Thyroid gland (tissue), 4 donors: Measurements from ENCODE around the gene ANKRD31. TPM values are rescaled to one million over a fixed set of nuclear protein-coding genes. Genes with fewer than 3 reads are reported as not detected.
"Not testable (repeated sequence)": the region's sequence is repeated elsewhere in the genome, so short reads cannot be mapped to it uniquely, and the experiment has no call there.

ENCODE experiments used
- DNase-seq, 2 donors: peaks; one replicate each; pipeline ENCODE4 v3.0.0-alpha.2; 2019
- H3K27ac ChIP-seq, 3 donors: fragments of 200-600 bp; sonication (generic); 1 replicate in 2 of 3; 2 replicates in 1 of 3; pipeline ENCODE4 v1.5.1; 2016 to 2019; ENCODE audit warnings: mild to moderate bottlenecking in 1 of 3, moderate library complexity in 1 of 3
- H3K27me3 ChIP-seq: fragments of 200-600 bp; sonication (generic); one replicate; pipeline ENCODE4 v1.5.1; 2019
- H3K36me3 ChIP-seq, 2 donors: fragments of 200-600 bp; sonication (generic); one replicate each; pipeline ENCODE4 v1.5.1; 2016 to 2019
- H3K4me1 ChIP-seq, 2 donors: fragments of 200-600 bp; sonication (generic); one replicate each; pipeline ENCODE4 v1.5.1; 2017 to 2019
- H3K4me3 ChIP-seq, 3 donors: fragments of 200-600 bp; sonication (generic); replicated peaks in 1 of 3; 1 replicate in 2 of 3; 2 replicates in 1 of 3; pipeline ENCODE4 v1.5.1; 2016; ENCODE audit warnings: mild to moderate bottlenecking in 1 of 3
- H3K9me3 ChIP-seq: fragments of 200-600 bp; sonication (generic); one replicate; pipeline ENCODE4 v1.5.1; 2017
- POLR2A ChIP-seq, 2 donors: fragments of 450-650 bp; IDR thresholded peaks; one replicate each; pipeline ENCODE4 v1.6.1; 2017; ENCODE audit warnings: antibody characterized with exemption in 2 of 2, mild to moderate bottlenecking in 2 of 2, moderate library complexity in 1 of 2
- WGBS, 2 donors: methylation state at CpG; one replicate each; pipeline ENCODE4 v1.1.5; 2017; 5-methylcytosine and 5-hydroxymethylcytosine counted together
- intact Hi-C: fragments of 100-400 bp; cut with DNase I; formaldehyde crosslinking; loops from one replicate; pipeline ENCODE4 v1.15.1; 2023
- total RNA-seq, 4 donors: library from RNA; depleted of rRNA; stranded (reverse); fragments of >200 nt; gene quantifications; one replicate each; pipeline ENCODE4 v1.2.3, GENCODE V29; 2016
- TF ChIP-seq, protein P1 (sequence below), 6 experiments: fragments of 200-600 bp in 3 of 6; fragments of 450-650 bp in 3 of 6; sonication (generic) in 3 of 6; IDR thresholded peaks; one replicate each; pipeline ENCODE4 v1.5.1; 2016 to 2019; ENCODE audit warnings: antibody characterized with exemption in 6 of 6, mild to moderate bottlenecking in 2 of 6, inconsistent platforms in 1 of 6, moderate library complexity in 1 of 6

Gene ANKRD31
- total RNA-seq, 4 donors from 2014 or later: 0.11 to 0.81 (median 0.33) TPM

DNA sequence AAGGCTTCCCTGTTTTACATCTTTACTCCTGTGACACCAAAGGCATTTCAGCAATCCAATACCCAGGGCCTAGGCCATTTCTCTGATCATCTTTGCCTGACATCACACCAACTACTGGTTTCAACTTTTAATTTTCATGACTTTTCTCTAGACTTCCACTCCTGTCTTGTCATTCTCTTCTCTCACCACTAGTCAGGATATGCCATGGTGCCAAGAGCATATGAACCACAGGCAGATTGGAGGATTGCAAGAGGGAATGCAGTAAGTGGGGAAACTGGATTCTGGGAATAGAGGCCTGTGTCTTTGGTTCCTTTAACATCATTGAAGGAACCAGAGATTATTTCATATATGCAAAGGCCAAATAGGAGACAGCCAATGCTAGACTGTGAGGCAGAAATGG lies 69.3 kb downstream of the ANKRD31 start:
- Histone ChIP-seq H3K27ac (no peak overlapping the region), H3K9me3 (no peaks in the 10 kb centered on the region), H3K36me3 (no peaks in the 10 kb centered on the region), H3K27me3 (no peaks in the 10 kb centered on the region), H3K4me3 (no peak overlapping the region), H3K4me1 (no peaks in the 10 kb centered on the region)
- no peak for TF ChIP-seq POLR2A (IDR thresholded peaks at IDR 0.05)
- TF ChIP-seq, protein P1, sequence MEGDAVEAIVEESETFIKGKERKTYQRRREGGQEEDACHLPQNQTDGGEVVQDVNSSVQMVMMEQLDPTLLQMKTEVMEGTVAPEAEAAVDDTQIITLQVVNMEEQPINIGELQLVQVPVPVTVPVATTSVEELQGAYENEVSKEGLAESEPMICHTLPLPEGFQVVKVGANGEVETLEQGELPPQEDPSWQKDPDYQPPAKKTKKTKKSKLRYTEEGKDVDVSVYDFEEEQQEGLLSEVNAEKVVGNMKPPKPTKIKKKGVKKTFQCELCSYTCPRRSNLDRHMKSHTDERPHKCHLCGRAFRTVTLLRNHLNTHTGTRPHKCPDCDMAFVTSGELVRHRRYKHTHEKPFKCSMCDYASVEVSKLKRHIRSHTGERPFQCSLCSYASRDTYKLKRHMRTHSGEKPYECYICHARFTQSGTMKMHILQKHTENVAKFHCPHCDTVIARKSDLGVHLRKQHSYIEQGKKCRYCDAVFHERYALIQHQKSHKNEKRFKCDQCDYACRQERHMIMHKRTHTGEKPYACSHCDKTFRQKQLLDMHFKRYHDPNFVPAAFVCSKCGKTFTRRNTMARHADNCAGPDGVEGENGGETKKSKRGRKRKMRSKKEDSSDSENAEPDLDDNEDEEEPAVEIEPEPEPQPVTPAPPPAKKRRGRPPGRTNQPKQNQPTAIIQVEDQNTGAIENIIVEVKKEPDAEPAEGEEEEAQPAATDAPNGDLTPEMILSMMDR (IDR thresholded peaks at IDR 0.05): no peak
- intact Hi-C loops: no loop called here
- no peak for DNase-seq

DNA sequence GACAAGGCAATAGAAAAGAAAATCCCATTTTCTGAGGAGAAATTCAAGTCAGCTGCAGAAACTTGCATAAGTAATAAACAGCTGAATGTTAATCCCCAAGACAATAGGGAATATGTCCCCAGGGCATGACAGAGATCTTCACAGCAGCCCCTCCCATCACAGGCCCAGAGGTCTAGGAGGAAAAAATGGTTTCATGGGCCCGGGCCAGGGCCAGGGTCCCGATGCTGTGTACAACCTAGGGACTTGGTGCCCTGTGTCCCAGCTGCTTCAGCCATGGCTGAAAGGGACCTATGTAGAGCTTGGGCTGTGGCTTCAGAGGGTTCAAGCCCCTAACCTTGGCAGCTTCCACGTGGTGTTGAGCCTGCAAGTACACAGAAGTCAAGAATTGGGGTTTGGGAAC lies 75.2 kb downstream of the ANKRD31 start:
- H3K4me1 ChIP-seq, H3K36me3 ChIP-seq, H3K27me3 ChIP-seq, H3K27ac ChIP-seq, H3K9me3 ChIP-seq, DNase-seq, H3K4me3 ChIP-seq, intact Hi-C loops: not testable (repeated sequence)
- 72 to 74% methylated on average over 3 of the region's 3 CpGs for WGBS, 2 donors

- DNase-seq: no peak
- intact Hi-C loops: no loop called here
- no peaks in the 10 kb centered on the region for H3K4me1 ChIP-seq
- H3K36me3 ChIP-seq: no peaks in the 10 kb centered on the region
- H3K27me3 ChIP-seq: no peaks in the 10 kb centered on the region
- no peak overlapping the region for H3K4me3 ChIP-seq
- H3K27ac ChIP-seq: no peak overlapping the region
- no peaks in the 10 kb centered on the region for H3K9me3 ChIP-seq
- TF ChIP-seq, protein P1 (IDR thresholded peaks at IDR 0.05): no peak
- no peak for TF ChIP-seq POLR2A (IDR thresholded peaks at IDR 0.05)
Observed at GRCh38 chr5:75156585-75156984, 80.1 kb downstream of the ANKRD31 start.

GRCh38 chr5:75152860-75153259 lies 83.8 kb downstream of the ANKRD31 start:
- intact Hi-C loops: no loop called here
- Histone ChIP-seq H3K36me3 (no peaks in the 10 kb centered on the region), H3K4me1 (no peaks in the 10 kb centered on the region), H3K27ac (no peak overlapping the region), H3K4me3 (no peak overlapping the region), H3K27me3 (no peaks in the 10 kb centered on the region), H3K9me3 (no peaks in the 10 kb centered on the region)
- DNase-seq: no peak
- TF ChIP-seq POLR2A (IDR thresholded peaks at IDR 0.05): no peak
- TF ChIP-seq, protein P1 (IDR thresholded peaks at IDR 0.05): no peak

- no peak overlapping the region for H3K4me3 ChIP-seq
- no peaks in the 10 kb centered on the region for H3K9me3 ChIP-seq
- intact Hi-C loops: no loop called here
- TF ChIP-seq, protein P1 (IDR thresholded peaks at IDR 0.05): no peak
- no peak for TF ChIP-seq POLR2A (IDR thresholded peaks at IDR 0.05)
- WGBS, 2 donors: 64% methylated on average over 2 of the region's 2 CpGs
- H3K36me3 ChIP-seq: no peaks in the 10 kb centered on the region
- H3K27me3 ChIP-seq: no peaks in the 10 kb centered on the region
- no peaks in the 10 kb centered on the region for H3K4me1 ChIP-seq
- H3K27ac ChIP-seq: no peak overlapping the region
- DNase-seq: no peak
Observed at GRCh38 chr5:75148051-75148450, 88.6 kb downstream of the ANKRD31 start.

DNA sequence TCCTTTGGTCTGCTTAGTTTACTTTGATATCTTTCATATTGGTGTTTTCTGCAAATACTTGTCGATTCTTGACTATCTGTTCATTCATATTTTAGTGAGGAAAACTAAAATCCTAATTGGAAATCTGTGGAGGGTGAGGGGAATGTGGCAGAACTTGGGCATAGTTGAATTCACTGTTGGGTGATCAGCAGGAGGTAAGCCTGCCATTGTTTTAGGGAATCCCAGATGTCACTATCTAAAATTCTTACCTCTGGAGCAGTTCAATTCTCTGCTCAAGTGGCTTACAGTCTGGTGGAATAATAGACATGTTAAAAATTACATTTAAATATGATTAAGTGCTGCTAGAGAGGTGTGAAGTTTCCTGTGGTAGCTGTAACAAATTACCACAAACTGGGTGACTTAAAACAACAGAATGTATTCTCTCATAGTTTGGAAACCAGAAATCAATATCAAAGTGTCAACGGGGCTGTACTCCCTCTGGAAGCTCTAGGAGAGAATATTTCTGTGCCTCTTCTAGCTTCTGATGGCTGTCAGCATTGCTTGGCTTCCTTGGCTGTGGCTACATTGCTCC lies 94.0 kb downstream of the ANKRD31 start:
- H3K9me3 ChIP-seq: no peaks in the 10 kb centered on the region
- H3K27ac ChIP-seq: no peak overlapping the region
- no peaks in the 10 kb centered on the region for H3K27me3 ChIP-seq
- no peaks in the 10 kb centered on the region for H3K4me1 ChIP-seq
- DNase-seq: no peak
- WGBS, 2 donors: 46 to 49% methylated on average over 2 of the region's 2 CpGs
- TF ChIP-seq, protein P1 (IDR thresholded peaks at IDR 0.05): no peak
- no peaks in the 10 kb centered on the region for H3K36me3 ChIP-seq
- intact Hi-C loops: no loop called here
- H3K4me3 ChIP-seq: no peak overlapping the region
